ENCODE data around the gene CISH.

Gene CISH

DNA sequence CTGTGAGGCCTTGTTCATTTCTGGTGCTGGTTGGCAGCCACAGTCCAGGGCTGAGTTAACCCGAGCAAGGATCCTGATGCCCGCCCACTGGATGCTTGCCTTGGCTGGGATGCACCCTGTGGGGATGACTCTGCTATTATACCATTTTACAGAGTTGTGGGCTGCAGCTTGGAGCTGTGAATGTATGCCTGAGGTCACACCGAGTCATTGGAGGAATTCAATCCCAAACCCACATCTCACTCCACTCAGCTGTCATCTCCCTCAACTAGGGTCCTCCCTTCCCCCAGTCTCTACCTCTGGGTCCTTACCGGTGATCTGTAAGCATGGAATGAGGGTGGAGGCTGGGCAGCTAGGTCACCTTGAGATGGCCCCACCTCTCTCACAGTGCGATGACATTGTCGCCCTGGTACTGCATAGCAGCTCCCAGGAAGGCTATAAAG, 27.5 kb upstream of the CISH start:
- TF ChIP-seq, protein P1, sequence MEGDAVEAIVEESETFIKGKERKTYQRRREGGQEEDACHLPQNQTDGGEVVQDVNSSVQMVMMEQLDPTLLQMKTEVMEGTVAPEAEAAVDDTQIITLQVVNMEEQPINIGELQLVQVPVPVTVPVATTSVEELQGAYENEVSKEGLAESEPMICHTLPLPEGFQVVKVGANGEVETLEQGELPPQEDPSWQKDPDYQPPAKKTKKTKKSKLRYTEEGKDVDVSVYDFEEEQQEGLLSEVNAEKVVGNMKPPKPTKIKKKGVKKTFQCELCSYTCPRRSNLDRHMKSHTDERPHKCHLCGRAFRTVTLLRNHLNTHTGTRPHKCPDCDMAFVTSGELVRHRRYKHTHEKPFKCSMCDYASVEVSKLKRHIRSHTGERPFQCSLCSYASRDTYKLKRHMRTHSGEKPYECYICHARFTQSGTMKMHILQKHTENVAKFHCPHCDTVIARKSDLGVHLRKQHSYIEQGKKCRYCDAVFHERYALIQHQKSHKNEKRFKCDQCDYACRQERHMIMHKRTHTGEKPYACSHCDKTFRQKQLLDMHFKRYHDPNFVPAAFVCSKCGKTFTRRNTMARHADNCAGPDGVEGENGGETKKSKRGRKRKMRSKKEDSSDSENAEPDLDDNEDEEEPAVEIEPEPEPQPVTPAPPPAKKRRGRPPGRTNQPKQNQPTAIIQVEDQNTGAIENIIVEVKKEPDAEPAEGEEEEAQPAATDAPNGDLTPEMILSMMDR (IDR thresholded peaks at IDR 0.05; ENCODE audit: low read length, missing control alignments), result no peak
- peak; percentile 14 for DNase-seq (ENCODE audit: low read depth)
- no peak overlapping the region for H3K4me3 ChIP-seq (replicated peaks; ENCODE audit: low read depth, low read length)

DNA sequence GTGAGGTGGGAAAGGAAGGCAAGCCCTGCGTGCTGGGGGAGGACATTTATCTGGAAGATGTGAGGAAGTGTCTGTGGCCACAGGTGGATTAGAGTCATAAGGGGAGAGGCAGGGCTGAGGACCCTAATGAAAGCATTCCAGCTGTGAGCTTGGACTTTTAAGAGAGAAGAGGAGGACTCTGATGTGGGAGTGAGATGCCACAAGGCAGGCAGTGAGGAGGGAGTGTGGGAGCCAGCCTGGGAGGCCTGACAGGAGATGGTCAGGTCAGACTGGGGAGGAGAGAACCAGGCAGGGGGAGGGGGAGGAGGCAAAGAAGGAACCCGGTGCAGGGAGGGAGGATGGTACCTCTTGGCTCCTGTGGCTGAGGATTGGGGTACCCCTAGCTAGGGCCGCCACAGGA, 26.4 kb upstream of the CISH start:
- TF ChIP-seq, protein P1 (IDR thresholded peaks at IDR 0.05; ENCODE audit: low read length, missing control alignments), result no peak
- DNase-seq (ENCODE audit: low read depth), result no peak
- no peak overlapping the region for H3K4me3 ChIP-seq (replicated peaks; ENCODE audit: low read depth, low read length)

DNA sequence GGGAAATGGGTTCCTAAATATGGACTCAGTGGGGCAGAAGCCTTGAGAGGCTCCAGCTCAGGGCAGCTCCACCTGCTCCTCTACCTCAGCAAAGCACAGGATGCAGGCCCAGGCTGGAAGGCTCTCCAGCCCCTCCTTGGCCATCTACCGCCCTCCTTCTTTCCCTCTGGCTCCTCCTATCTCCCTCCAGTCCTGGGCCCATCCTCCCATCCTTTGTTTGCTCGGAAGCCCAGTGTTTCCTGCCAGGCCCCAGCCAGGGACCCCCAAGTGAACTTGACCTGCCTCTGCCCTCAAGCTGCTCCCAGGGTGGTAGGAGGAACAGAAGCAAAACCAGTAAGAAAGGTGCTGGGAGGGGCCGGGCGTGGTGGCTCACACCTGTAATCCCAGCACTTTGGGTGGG, 25.4 kb upstream of the CISH start:
- DNase-seq (ENCODE audit: low read depth), result no peak
- TF ChIP-seq, protein P1 (IDR thresholded peaks at IDR 0.05; ENCODE audit: low read length, missing control alignments), result no peak
- H3K4me3 ChIP-seq (replicated peaks; ENCODE audit: low read depth, low read length), result no peak overlapping the region

DNA sequence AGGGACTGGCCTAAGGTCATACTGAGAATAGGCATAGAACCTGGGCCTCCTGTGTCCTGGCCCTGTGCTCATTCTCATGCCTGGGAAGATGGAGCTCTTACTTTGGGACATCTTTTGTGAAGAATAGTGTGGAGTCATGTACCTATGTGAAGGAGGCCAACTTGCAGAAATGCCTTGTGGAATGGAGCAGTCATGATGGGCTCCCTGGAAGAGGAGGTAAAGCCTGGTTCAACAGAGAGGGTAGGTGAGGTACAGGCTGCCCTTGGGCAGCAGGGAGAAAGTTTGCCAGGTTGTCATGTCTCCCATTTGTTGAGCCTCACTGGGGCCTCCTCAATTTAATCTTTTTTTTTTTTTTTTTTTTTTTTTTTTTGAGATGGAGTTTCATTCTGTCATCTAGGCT, 23.5 kb upstream of the CISH start:
- no peak for DNase-seq (ENCODE audit: low read depth)
- TF ChIP-seq, protein P1 (IDR thresholded peaks at IDR 0.05; ENCODE audit: low read length, missing control alignments), result no peak
- no peak overlapping the region for H3K4me3 ChIP-seq (replicated peaks; ENCODE audit: low read depth, low read length)

DNA sequence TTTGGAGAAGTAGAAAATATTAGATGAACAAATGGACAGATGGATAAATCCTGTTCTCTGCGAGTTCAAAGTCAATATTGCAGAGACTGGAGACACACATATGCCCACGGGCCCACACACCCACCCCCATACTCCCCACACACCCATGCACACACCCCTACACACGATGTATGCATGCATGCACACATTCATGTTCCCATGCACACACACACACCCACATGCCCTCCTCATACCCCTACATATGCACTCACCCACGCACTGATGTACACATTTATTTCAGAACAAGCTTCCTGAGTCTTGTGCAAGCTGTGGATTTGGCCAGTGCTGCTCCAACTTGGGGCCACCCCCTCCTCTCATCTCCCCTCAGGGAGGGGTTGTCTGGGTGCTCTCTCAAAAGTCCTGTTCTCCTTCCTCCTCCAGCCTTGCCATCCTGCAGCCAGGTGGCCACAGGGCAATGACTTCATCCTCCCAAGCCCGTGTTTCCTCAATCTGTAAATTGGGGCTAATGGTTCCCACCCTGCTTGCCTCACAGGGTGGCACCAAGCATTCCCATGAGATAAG, 21.7 kb upstream of the CISH start:
- DNase-seq (ENCODE audit: low read depth), result no peak
- no peak overlapping the region for H3K4me3 ChIP-seq (replicated peaks; ENCODE audit: low read depth, low read length)
- TF ChIP-seq, protein P1 (IDR thresholded peaks at IDR 0.05; ENCODE audit: low read length, missing control alignments), result no peak

DNA sequence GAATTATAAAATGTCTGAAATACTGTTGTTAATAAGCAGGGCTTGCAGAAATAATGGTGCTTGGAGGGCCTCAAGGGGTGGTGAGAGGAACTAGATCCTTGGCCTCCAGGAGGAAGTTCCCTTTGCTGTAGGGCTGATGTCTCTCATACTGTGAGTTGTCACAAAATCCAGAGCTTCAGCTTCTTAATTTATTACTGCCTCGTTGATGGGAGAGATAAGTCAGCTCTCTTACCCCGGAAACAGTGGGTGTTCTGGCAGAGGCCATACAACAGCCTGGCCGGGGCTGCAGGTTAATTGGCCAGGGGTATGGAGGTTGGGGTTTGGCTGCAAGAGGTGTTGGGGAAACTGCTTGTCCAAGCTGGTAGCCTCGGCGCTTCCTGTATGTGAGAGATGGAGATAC, 20.9 kb upstream of the CISH start:
- no peak for DNase-seq (ENCODE audit: low read depth)
- no peak overlapping the region for H3K4me3 ChIP-seq (replicated peaks; ENCODE audit: low read depth, low read length)
- TF ChIP-seq, protein P1 (IDR thresholded peaks at IDR 0.05; ENCODE audit: low read length, missing control alignments), result no peak

DNA sequence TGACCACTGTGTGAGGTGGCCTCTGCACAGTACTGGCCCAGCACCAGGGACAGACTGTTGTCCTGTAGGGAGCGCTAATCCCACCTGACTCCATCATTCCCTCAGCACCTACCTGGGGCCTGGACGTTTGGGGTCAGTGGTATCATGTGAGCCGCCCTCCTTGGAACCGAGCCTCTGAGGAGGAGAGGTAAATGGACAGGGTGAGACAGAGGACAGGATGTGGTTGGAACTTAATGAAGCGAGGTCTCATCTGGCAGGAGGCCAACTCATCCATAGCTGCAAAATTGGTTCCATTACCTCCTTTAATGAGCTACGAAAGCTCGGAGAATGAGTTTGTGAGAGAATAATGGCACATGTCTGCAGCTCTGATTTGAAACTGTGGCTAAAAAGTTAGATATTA, 19.3 kb upstream of the CISH start:
- DNase-seq (ENCODE audit: low read depth), result no peak
- TF ChIP-seq, protein P1 (IDR thresholded peaks at IDR 0.05; ENCODE audit: low read length, missing control alignments), result no peak
- no peak overlapping the region for H3K4me3 ChIP-seq (replicated peaks; ENCODE audit: low read depth, low read length)
